ENCODE data around the gene DOCK9. TPM values are rescaled to one million over a fixed set of nuclear protein-coding genes. Genes with fewer than 3 reads are reported as not detected.
A peak's percentile ranks its signal among the peaks of the same experiment; 100 is the strongest.

The DOCK9 gene
- total and polyA plus RNA-seq, 7 donors, result 13.8 to 39.5 (median 19.9) TPM

DNA sequence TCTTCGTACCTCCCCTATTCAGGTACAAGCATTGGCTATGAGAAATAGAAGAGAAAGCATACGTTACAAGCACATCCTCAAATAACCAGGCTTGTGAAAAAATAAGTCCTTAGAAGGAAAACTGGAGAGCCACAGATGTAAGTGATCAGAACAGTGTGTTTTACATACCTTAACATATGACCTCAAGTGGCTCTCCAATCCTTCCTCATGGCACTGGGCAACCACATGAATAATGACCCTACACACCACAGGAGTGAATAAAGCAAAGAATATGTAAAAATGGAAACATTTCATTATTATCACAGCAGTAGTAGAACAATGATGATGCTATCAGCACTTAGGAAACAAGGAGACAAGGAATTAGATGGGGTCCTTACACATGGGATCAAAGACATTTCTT, 96.5 kb downstream of the DOCK9 start:
- H3K4me3 ChIP-seq, result no peak overlapping the region
- DNase-seq (no peak), ATAC-seq (no peak)
- WGBS, 3 donors, result 93 to 98% (median 95%) methylated on average over 2 of the region's 2 CpGs
- H3K27ac ChIP-seq, result no peak overlapping the region
- H3K36me3 ChIP-seq (ENCODE audit: insufficient read depth in 1 of 2, low read depth in 1 of 2), result peaks cover 6 to 84% of the 10 kb centered on the region in 2 donors
- H3K4me1 ChIP-seq, result peaks cover 4% of the 10 kb centered on the region
- H3K9me3 ChIP-seq, result no peaks in the 10 kb centered on the region
- TF ChIP-seq, protein P1, sequence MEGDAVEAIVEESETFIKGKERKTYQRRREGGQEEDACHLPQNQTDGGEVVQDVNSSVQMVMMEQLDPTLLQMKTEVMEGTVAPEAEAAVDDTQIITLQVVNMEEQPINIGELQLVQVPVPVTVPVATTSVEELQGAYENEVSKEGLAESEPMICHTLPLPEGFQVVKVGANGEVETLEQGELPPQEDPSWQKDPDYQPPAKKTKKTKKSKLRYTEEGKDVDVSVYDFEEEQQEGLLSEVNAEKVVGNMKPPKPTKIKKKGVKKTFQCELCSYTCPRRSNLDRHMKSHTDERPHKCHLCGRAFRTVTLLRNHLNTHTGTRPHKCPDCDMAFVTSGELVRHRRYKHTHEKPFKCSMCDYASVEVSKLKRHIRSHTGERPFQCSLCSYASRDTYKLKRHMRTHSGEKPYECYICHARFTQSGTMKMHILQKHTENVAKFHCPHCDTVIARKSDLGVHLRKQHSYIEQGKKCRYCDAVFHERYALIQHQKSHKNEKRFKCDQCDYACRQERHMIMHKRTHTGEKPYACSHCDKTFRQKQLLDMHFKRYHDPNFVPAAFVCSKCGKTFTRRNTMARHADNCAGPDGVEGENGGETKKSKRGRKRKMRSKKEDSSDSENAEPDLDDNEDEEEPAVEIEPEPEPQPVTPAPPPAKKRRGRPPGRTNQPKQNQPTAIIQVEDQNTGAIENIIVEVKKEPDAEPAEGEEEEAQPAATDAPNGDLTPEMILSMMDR (IDR thresholded peaks at IDR 0.05), result no peak
- intact Hi-C loops (cut with DNase I), result no loop called here
- no peaks in the 10 kb centered on the region for H3K27me3 ChIP-seq (ENCODE audit: insufficient read depth in 3 of 3, low read length in 2 of 3)

- Histone ChIP-seq H3K4me3 (no peak overlapping the region), H3K4me1 (peaks cover 4% of the 10 kb centered on the region), H3K36me3 (ENCODE audit: insufficient read depth in 1 of 2, low read depth in 1 of 2) (peaks cover 6 to 79% of the 10 kb centered on the region in 2 donors), H3K9me3 (no peaks in the 10 kb centered on the region), H3K27ac (peak overlapping the region; percentile 34), H3K27me3 (ENCODE audit: insufficient read depth in 3 of 3, low read length in 2 of 3) (no peaks in the 10 kb centered on the region)
- TF ChIP-seq, protein P1 (IDR thresholded peaks at IDR 0.05), result no peak
- no peak for DNase-seq
- peak in 1 of 4 donors; percentile 46 for ATAC-seq
- intact Hi-C loops (cut with DNase I), result no loop called here
- 78 to 82% (median 81%) methylated on average over 2 of the region's 2 CpGs for WGBS, 3 donors
Measured at GRCh38 chr13:98880677-98881076, 97.2 kb downstream of the DOCK9 start.

DNA sequence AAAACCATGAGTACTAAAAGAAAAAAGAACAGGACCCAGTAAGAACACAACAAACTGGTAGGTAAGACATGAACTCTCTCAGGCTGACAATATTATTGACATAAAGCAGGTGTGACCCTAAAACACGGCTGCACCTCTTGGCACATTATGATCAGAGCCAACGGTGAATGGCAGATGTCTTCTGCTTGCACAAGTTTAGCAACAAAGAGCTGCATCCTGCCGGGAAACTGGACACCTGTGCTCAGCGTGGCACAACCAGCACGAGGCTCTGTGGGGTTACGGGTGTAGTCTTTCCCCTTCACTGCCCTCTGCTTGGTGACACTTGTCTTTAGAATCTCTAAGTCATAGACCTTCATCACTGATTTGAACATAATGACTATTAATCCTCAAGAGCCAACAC, 97.9 kb downstream of the DOCK9 start:
- ATAC-seq (peak; percentile 84 to 94 (median 94)), DNase-seq (peak; percentile 31 to 57)
- Histone ChIP-seq H3K27ac (peak overlapping the region; percentile 34), H3K9me3 (no peaks in the 10 kb centered on the region), H3K4me3 (no peak overlapping the region), H3K4me1 (peaks cover 4% of the 10 kb centered on the region), H3K36me3 (ENCODE audit: insufficient read depth in 1 of 2, low read depth in 1 of 2) (peaks cover 6 to 73% of the 10 kb centered on the region in 2 donors), H3K27me3 (ENCODE audit: insufficient read depth in 3 of 3, low read length in 2 of 3) (no peaks in the 10 kb centered on the region)
- TF ChIP-seq, protein P1 (IDR thresholded peaks at IDR 0.05), result no peak
- WGBS, 3 donors, result 23 to 36% (median 24%) methylated on average over 6 of the region's 6 CpGs
- intact Hi-C loops (cut with DNase I), result loop anchor here in 1 of 2 donors (10.0 kb wide), 1 partner anchor 155 kb away; no protein-coding TSS in a partner anchor

DNA sequence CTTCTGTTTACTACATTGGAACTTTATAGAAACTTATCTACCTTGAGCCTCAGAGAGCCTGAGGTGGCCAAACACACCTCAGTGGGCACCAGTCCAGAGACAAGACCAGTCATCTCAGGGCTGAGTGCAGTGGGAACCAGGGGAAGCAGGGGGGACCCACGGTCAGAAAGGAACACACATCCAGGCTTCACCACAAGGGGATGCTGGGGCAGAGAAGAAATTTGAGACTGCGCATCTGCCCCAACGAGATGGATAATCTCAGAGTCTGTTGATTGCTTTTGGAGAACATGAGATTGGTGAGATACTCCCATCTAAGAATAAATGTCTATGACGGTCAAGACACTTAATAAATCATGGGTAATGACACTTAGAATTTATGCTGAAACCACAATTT, 98.7 kb downstream of the DOCK9 start:
- 50 to 63% (median 51%) methylated on average over 4 of the region's 4 CpGs for WGBS, 3 donors
- H3K4me3 ChIP-seq, result no peak overlapping the region
- peaks cover 4% of the 10 kb centered on the region for H3K4me1 ChIP-seq
- DNase-seq (no peak), ATAC-seq (peak in 3 of 4 donors; percentile 11 to 23 (median 20))
- H3K36me3 ChIP-seq (ENCODE audit: insufficient read depth in 1 of 2, low read depth in 1 of 2), result peaks cover 2 to 65% of the 10 kb centered on the region in 2 donors
- H3K27me3 ChIP-seq (ENCODE audit: insufficient read depth in 3 of 3, low read length in 2 of 3), result no peaks in the 10 kb centered on the region
- intact Hi-C loops (cut with DNase I), result loop anchor here in 1 of 2 donors (10.0 kb wide), 1 partner anchor 156 kb away; no protein-coding TSS in a partner anchor
- TF ChIP-seq, protein P1 (IDR thresholded peaks at IDR 0.05), result no peak
- no peak overlapping the region for H3K27ac ChIP-seq
- H3K9me3 ChIP-seq, result no peaks in the 10 kb centered on the region
